AG08395 (cell line): Measurements from ENCODE around the gene EWSR1.
"Not testable (repeated sequence)": the region's sequence is repeated elsewhere in the genome, so short reads cannot be mapped to it uniquely, and the experiment has no call there.

Experiments
- DNase-seq: peaks from one replicate; pipeline ENCODE4 v3.0.0; 2012; ENCODE audit warnings: mixed read lengths, low spot score

Gene EWSR1

GRCh38 chr22:29267858-29268510, at the start of gene EWSR1, which contains the start of gene RHBDD3:
Gene EWSR1, plus strand, starts transcription at chr22:29268268. Its CDS starts 69 bp downstream, at chr22:29268337.
Gene RHBDD3, minus strand, starts transcription at chr22:29267981. Its CDS starts 2,355 bp downstream, at chr22:29265626.
- peak; percentile 97 for DNase-seq

GRCh38 chr22:29218758-29219408, 49.2 kb upstream of the EWSR1 start:
- DNase-seq = no peak

GRCh38 chr22:29219409-29219782, 48.7 kb upstream of the EWSR1 start:
- DNase-seq = not testable (repeated sequence)

- no peak for DNase-seq
These were observed 48.0 kb upstream of the EWSR1 start for GRCh38 chr22:29219881-29220670.

GRCh38 chr22:29224121-29224858, 43.8 kb upstream of the EWSR1 start:
- DNase-seq = no peak

- no peak for DNase-seq
These were observed 43.1 kb upstream of the EWSR1 start for GRCh38 chr22:29224859-29225410.

- DNase-seq = peak; percentile 50
These were observed 42.5 kb upstream of the EWSR1 start for GRCh38 chr22:29225422-29226090.

GRCh38 chr22:29226351-29226981, 41.6 kb upstream of the EWSR1 start:
- no peak for DNase-seq

- DNase-seq = no peak
These were observed 36.8 kb upstream of the EWSR1 start for GRCh38 chr22:29230972-29231875.

- no peak for DNase-seq
These were observed 35.8 kb upstream of the EWSR1 start for GRCh38 chr22:29231971-29232959.

GRCh38 chr22:29233277-29233877, 34.7 kb upstream of the EWSR1 start:
- no peak for DNase-seq

- not testable (repeated sequence) for DNase-seq
These were observed 27.6 kb upstream of the EWSR1 start for GRCh38 chr22:29240481-29240880.

GRCh38 chr22:29243874-29244446, 24.1 kb upstream of the EWSR1 start:
- no peak for DNase-seq

- DNase-seq = no peak
These were observed 23.1 kb upstream of the EWSR1 start for GRCh38 chr22:29244785-29245625.

- peak; percentile 86 for DNase-seq
These were observed 22.3 kb upstream of the EWSR1 start for GRCh38 chr22:29245626-29246385.

GRCh38 chr22:29247891-29248290, 20.2 kb upstream of the EWSR1 start:
- DNase-seq = not testable (repeated sequence)
